Measurements from ENCODE around the gene STARD4.

STARD4 gene

DNA sequence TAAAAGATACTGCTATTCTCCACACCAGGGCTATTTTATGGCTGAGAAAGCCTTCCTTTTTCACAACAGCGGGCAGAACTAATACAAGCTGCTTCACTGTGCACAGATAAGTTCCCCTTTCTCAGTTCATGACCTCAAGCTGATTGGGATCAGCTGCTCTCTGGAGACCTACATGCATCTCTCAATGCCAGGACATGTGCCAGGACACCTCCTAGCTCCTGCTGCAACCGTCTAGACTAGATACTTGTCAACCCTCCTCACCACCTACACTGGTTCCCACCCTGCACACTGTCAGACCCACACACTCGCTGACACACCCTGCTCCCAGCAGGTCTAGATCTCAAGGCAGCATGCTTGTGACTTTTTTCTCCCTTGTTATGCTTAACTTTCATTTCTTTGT lies 39.8 kb downstream of the STARD4 start:
- DNase-seq (ENCODE audit: low read depth in 3 of 3, low spot score in 1 of 3): no peak

DNA sequence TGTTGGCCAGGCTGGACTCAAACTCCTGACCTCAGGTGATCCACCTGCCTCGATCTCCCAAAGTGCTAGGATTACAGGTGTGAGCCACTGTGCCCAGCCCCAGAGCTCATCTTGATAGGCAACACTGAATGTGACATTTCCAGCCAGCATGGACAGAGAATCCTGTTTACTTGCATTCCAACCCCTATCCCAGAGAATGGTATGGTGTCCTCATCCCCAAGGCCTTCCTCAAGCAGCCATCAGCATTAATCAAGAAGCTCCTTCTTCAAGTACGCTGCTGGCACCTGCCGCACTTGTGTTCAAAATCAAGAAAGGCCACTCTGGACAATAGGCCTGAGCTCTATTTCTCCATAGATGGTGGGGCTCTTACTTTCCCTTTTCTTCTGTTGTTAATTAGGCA lies 40.2 kb downstream of the STARD4 start:
- DNase-seq (ENCODE audit: low read depth in 3 of 3, low spot score in 1 of 3): no peak

DNA sequence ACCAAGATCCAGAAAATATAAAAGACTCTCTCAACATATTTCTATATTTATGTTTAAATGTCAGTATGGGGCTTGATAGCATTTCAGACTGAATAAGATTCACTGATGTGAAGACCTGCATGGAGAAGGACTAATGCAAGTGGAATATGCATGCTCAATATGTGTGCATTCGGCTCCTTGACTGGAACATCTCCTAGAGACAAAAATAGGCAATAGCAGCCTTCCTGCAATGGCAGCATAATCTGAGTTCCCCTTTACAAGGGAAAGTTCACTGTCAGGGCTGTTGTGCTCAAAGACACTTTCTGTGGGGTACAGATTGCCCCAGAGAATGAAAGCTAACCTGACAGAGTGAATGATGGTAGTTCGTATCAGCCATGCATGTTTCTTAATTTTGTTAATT lies 42.4 kb downstream of the STARD4 start:
- no peak for DNase-seq (ENCODE audit: low read depth in 3 of 3, low spot score in 1 of 3)

DNA sequence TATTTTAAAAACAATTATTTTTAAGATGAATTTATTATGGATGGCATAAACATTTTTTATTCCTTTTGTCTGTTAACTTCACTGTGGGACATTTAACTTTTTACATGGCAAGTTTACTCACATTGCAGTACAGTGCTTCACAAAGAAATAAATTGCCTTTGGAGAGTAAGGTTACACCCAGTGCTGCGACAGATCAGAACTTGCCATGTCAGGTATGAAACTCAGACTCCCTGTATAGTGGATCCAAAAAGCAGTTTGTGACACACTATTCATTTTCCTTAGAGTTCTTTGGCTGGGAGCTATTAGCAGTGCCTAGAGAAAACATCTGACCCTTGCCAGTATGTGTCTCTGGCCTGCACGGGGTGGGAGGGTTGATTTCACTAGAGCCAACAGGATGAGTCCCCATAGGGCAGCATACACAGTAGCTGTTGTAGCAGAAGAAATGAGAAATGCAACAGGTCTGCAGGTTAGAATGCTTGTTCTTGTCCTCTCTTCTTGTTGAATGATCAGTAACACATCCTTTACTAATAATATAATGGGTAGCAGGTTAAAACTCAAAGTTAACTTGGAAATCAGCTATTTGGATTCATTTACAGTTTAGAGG lies 42.9 kb downstream of the STARD4 start:
- DNase-seq (ENCODE audit: low read depth in 3 of 3, low spot score in 1 of 3): no peak

DNA sequence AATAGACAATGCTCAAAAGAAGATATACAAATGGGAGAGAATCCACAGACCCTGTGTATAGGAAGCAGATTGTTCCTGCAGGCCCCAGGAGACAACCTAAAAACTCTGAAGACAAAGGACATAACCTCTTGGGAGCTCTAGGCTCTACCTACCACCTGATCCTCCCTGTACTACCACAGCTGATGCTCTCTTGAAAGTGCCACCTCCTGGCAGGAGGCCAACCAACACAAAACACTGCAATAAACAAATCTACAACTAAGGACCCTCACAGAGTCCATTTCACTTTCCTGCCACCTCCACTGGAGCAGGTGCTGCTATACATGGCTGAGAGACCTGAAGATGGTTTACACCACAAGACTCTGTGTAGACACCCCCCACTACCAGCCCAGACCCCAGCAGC lies 49.0 kb downstream of the STARD4 start:
- no peak for DNase-seq (ENCODE audit: low read depth in 3 of 3, low spot score in 1 of 3)

DNA sequence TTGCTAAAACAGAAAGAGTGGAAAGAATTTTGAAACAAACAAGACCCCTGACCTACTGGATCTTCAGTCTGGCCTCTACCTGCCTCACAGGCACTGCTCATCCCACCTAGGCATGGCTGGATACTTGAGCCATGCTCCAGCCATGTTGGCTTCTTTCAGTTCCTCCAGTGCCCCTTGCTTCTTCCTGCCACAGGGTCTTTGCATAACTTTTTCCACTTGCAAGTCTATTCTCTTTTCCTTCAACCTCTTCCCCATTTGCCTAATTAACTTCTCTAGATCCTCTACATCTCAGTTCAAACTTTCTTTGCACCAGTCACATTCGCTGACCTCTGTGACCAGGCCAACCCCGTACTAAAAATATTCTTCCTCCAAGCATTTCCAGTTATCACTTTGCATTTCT lies 50.4 kb downstream of the STARD4 start:
- no peak for DNase-seq (ENCODE audit: low read depth in 3 of 3, low spot score in 1 of 3)

DNA sequence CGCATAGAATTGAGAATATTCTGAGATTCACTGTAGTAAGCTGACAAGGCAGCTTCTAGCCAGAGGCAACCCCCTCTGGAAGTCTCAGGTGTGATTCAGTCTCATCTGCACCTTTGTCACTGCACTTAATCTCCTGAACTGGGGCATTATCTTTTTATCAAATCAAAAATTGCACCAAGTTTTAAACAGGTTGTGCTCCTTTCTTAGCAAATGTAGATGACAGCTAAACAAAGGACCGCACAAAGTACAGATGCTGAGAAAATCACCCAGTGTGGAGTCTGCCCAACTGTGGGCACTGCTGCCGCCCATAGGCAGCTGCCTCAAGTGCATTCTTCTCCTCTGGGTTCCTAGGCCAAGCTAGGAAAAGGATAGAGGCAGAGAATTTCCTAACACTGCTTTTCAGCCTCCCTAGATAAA lies 51.1 kb downstream of the STARD4 start:
- DNase-seq (ENCODE audit: low read depth in 3 of 3, low spot score in 1 of 3): no peak

DNA sequence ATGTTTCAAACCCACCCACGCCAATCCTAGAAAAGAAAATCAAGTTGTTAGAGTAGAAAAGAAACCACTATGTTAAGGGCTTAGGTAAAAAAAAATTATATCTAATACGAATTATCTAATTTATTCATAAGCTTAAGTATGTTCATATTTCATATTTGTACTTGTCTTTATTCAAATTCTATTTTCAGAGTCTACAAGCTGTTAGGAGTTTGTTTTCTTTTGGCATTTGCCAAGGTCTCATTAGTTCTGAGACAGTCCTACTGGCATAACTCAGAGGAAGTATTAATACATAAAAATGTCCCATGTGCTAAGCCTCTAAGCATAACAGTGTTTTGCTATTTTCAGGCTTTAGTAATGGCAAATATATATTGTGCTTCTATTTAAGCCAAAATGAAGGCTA lies 57.6 kb downstream of the STARD4 start:
- no peak for DNase-seq (ENCODE audit: low read depth in 3 of 3, low spot score in 1 of 3)

DNA sequence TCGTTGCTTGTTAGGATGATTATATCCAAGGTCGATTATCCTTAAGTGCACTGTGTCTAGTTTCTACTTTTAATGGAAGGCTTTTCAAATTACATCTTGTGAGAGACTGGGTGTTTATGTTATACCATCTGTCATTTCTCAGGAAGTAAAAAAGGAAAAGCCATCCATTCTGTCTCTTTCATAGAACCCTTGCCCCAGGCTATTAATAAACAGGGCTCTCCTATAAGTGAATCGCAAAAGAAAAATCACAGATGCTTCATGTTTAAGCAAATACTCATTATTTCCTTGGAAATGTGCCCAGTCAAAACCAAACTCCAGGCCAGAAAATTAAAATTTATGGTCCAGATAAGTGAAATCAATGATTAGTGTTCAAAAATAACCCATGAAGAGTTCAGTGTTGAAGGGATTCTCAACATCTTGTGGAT lies 58.1 kb downstream of the STARD4 start:
- no peak for DNase-seq (ENCODE audit: low read depth in 3 of 3, low spot score in 1 of 3)

DNA sequence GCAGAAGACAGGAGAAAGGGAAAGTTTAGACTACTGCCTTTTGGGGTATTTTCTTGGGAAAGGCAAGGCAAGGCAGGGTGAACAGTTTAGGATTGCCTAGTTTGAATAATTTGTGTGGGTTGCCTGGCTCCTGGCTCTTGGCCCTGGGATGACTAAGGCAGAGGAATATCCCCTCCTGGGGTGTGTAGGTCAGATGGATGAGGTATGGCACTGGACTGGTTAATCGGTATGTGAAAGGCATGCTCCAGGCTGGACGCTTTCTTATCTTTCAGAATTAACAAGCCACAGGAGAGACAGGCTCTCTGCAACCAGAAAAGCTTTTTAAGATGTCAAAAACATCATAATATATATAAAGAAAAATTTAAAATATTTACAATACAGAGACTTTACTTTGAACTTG lies 58.6 kb downstream of the STARD4 start:
- DNase-seq (ENCODE audit: low read depth in 3 of 3, low spot score in 1 of 3): no peak

DNA sequence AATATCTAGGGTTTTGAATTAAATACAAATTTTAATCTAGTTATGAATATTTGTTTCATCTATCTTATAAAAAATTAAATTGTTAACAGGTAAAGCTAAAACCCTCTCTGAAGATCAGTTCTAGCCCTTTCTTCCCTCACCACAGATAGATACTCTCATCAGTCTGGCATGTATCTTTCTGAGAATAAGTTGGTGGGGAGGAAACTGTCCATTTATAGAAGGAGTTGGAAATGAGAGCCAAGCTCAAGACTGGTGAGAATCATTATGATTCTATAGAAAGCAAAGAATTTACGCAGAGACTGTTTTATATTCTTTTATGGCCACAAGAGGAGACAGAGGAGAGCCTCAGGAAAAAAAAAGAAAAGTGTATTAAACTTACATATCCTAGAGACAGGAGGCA lies 59.0 kb downstream of the STARD4 start:
- no peak for DNase-seq (ENCODE audit: low read depth in 3 of 3, low spot score in 1 of 3)

DNA sequence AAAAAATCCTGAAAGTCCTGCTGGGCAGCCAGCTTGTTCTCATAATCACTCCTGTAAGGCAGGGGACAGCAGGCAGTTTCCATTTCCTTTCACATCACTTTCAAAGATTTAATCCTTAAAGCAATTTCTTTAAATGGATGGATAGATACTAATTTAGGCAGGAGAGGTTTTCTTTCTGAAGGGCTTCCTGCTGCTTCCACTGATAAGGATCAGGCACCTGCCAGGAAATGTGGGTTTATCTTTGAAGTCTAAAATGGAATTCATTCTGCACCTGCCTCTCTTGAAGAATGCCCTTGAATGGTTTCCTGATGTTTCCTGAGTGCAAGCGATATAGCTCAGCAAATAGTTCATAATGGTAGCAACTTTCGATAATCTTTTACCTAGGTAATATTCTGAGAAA lies 64.5 kb downstream of the STARD4 start:
- DNase-seq (ENCODE audit: low read depth in 3 of 3, low spot score in 1 of 3): no peak

DNA sequence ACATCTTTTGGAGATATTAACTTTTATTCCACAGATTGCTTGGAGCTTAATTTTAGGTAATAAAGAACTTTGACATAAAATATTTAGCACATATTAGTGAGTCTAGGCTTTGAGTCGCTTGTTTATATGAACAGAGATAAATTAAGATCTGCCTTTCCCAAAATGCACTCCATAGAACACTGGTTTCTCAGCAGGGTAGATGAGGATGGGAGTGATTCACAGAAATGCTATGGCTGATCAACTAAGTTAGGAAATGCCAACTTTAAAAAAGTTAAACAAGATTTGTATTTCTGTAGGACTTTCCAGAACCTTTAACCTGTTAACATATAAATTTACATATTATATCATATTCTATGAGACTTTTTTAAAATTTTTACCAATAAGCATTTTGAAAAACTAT lies 65.2 kb downstream of the STARD4 start:
- DNase-seq (ENCODE audit: low read depth in 3 of 3, low spot score in 1 of 3): no peak

All from stimulated activated CD4-positive, alpha-beta T cell treated with anti-CD3 and anti-CD28 coated beads, TNF-alpha, amount 100 ng/mL, for 1 hour (primary cell).